IMR-90 (cell line): ENCODE measurements around the gene HCN3. TPM values are rescaled to one million over a fixed set of nuclear protein-coding genes. Genes with fewer than 3 reads are reported as not detected.
A peak's percentile ranks its signal among the peaks of the same experiment; 100 is the strongest.

Experiments
- ATAC-seq: fragments of 200-7000 bp; cut with Tn5 transposase; 2 replicates; pipeline ENCODE4 v1.9.1; 2020; ENCODE audit warnings: low read depth, mild to moderate bottlenecking, moderate library complexity
- BruUV-seq: library from RNA; stranded (reverse); fragments of 400-500 nt; replicated peaks from 2 replicates; lab custom pipeline; 2021; lab: Mats Ljungman, UMichigan
- CTCF ChIA-PET: fragments of 300-600 bp; formaldehyde crosslinking; extraction: SDS; loops from one replicate; lab custom pipeline; 2021; ENCODE audit warnings: antibody characterized with exemption; lab: Yijun Ruan, JAX
- POLR2A ChIA-PET: fragments of 300-600 bp; sonication (Branson Sonifier 250); formaldehyde crosslinking; loops from one replicate; lab custom pipeline; 2022; ENCODE audit warnings: antibody characterized with exemption; ENCODE audit not compliant: unreplicated experiment; lab: Charles Lee
- DNase-seq: peaks from one replicate; pipeline ENCODE4 v3.0.0; 2013
- H2AFZ ChIP-seq: replicated peaks from 2 replicates; pipeline ENCODE3; 2013; ENCODE audit warnings: low read length, mild to moderate bottlenecking; ENCODE audit not compliant: poor library complexity
- H2AK5ac ChIP-seq: 2 replicates; pipeline ENCODE4 v1.6.1; 2013; ENCODE audit warnings: low read depth, low read length, inconsistent platforms
- H2AK9ac ChIP-seq: replicated peaks from 2 replicates; pipeline ENCODE3; 2013; ENCODE audit warnings: mild to moderate bottlenecking, low read depth, low read length, moderate library complexity; ENCODE audit not compliant: poor library complexity
- H2BK120ac ChIP-seq: 2 replicates; pipeline ENCODE4 v1.6.1; 2013; ENCODE audit warnings: low read depth, low read length, inconsistent platforms
- H2BK15ac ChIP-seq: 3 replicates; pipeline ENCODE4 v1.6.1; 2013; ENCODE audit warnings: low read depth, low read length, inconsistent platforms
- H2BK20ac ChIP-seq: 2 replicates; pipeline ENCODE4 v1.6.1; 2013; ENCODE audit warnings: low read depth, mild to moderate bottlenecking, inconsistent platforms, low read length, moderate library complexity
- H2BK5ac ChIP-seq: 2 replicates; pipeline ENCODE4 v1.6.1; 2013; ENCODE audit warnings: mild to moderate bottlenecking, low read depth, low read length, inconsistent platforms; ENCODE audit not compliant: poor library complexity, severe bottlenecking
- H3K14ac ChIP-seq: replicated peaks from 2 replicates; pipeline ENCODE4 v1.6.1; 2013; ENCODE audit warnings: low read depth, low read length, inconsistent platforms
- H3K18ac ChIP-seq: 2 replicates; pipeline ENCODE4 v1.6.1; 2013; ENCODE audit warnings: low read depth, low read length, control low read depth
- H3K23ac ChIP-seq: 2 replicates; pipeline ENCODE4 v1.6.1; 2013; ENCODE audit warnings: low read depth, low read length, inconsistent platforms
- H3K27ac ChIP-seq: 2 replicates; pipeline ENCODE4 v1.5.1; 2013; ENCODE audit warnings: mild to moderate bottlenecking, control low read depth, low read length; ENCODE audit not compliant: insufficient read depth
- H3K27me3 ChIP-seq: 2 replicates; pipeline ENCODE4 v1.6.1; 2013; ENCODE audit warnings: low read length; ENCODE audit not compliant: control insufficient read depth, insufficient read depth
- H3K36me3 ChIP-seq: 2 replicates; pipeline ENCODE4 v1.6.1; 2013; ENCODE audit warnings: low read length, mixed read lengths; ENCODE audit not compliant: control insufficient read depth, insufficient read depth
- H3K4ac ChIP-seq: 2 replicates; pipeline ENCODE4 v1.6.1; 2013; ENCODE audit warnings: low read depth, low read length, inconsistent platforms
- H3K4me1 ChIP-seq: 2 replicates; pipeline ENCODE4 v1.6.1; 2013; ENCODE audit warnings: low read length, mixed read lengths; ENCODE audit not compliant: control insufficient read depth, insufficient read depth
- H3K4me2 ChIP-seq: 2 replicates; pipeline ENCODE4 v1.6.1; 2013; ENCODE audit warnings: low read depth, mild to moderate bottlenecking, control low read depth, low read length, moderate library complexity
- H3K4me3 ChIP-seq: 2 replicates; pipeline ENCODE4 v1.5.1; 2013; ENCODE audit warnings: low read depth, mild to moderate bottlenecking, control low read depth, low read length, moderate library complexity; ENCODE audit not compliant: insufficient read depth
- H3K56ac ChIP-seq: 2 replicates; pipeline ENCODE4 v1.6.1; 2013; ENCODE audit warnings: low read length, inconsistent platforms; ENCODE audit not compliant: insufficient read depth; ENCODE audit errors: extremely low read depth
- H3K79me1 ChIP-seq, 2 experiments: 2 replicates each; pipeline ENCODE4 v1.6.1; 2013; ENCODE audit warnings: low read length in 2 of 2, inconsistent platforms in 1 of 2, low read depth in 1 of 2
- H3K9ac ChIP-seq: 2 replicates; pipeline ENCODE4 v1.6.1; 2013; ENCODE audit warnings: low read depth, low read length, control low read depth
- H3K9me1 ChIP-seq: 2 replicates; pipeline ENCODE4 v1.6.1; 2013; ENCODE audit warnings: low read length, inconsistent platforms; ENCODE audit not compliant: insufficient read depth
- H3K9me3 ChIP-seq: 2 replicates; pipeline ENCODE4 v1.6.1; 2013; ENCODE audit warnings: low read length; ENCODE audit not compliant: control insufficient read depth, insufficient read depth
- H4K20me1 ChIP-seq: 2 replicates; pipeline ENCODE4 v1.6.1; 2013; ENCODE audit warnings: low read length, inconsistent platforms; ENCODE audit not compliant: insufficient read depth
- H4K5ac ChIP-seq: 2 replicates; pipeline ENCODE4 v1.6.1; 2013; ENCODE audit warnings: mild to moderate bottlenecking, low read depth, low read length, control low read depth
- H4K8ac ChIP-seq, 2 experiments: 2 replicates each; pipeline ENCODE4 v1.6.1; 2013; ENCODE audit warnings: low read depth in 2 of 2, low read length in 2 of 2, control low read depth in 1 of 2, inconsistent platforms in 1 of 2
- H4K91ac ChIP-seq: 2 replicates; pipeline ENCODE4 v1.6.1; 2013; ENCODE audit warnings: low read depth, low read length, inconsistent platforms; ENCODE audit not compliant: insufficient read depth
- BHLHE40 ChIP-seq: fragments of 150-350 bp; IDR thresholded peaks from 2 replicates; pipeline ENCODE4 v1.6.1; 2016; ENCODE audit warnings: mild to moderate bottlenecking, low read depth, low read length
- CEBPB ChIP-seq: IDR thresholded peaks from 2 replicates; pipeline ENCODE4 v1.6.1; 2012; ENCODE audit warnings: low read depth, low read length, improper control_type of control experiment
- CHD1 ChIP-seq: IDR thresholded peaks from 2 replicates; pipeline ENCODE4 v1.6.1; 2012; ENCODE audit warnings: low read depth, low read length, improper control_type of control experiment
- CTCF ChIP-seq: conservative IDR thresholded peaks from 2 replicates; pipeline ENCODE4 v1.5.1; 2012; ENCODE audit warnings: mild to moderate bottlenecking, low read depth, low read length, improper control_type of control experiment
- FOS ChIP-seq: fragments of 150-350 bp; IDR thresholded peaks from 2 replicates; pipeline ENCODE4 v1.6.1; 2016; ENCODE audit warnings: low read depth, low read length
- MAFK ChIP-seq: IDR thresholded peaks from 2 replicates; pipeline ENCODE4 v1.6.1; 2012; ENCODE audit warnings: low read depth, low read length, improper control_type of control experiment
- MAZ ChIP-seq: IDR thresholded peaks from 2 replicates; pipeline ENCODE4 v1.6.1; 2012; ENCODE audit warnings: low read depth, mild to moderate bottlenecking, low read length, improper control_type of control experiment, moderate library complexity, borderline replicate concordance
- MXI1 ChIP-seq: IDR thresholded peaks from 2 replicates; pipeline ENCODE4 v1.6.1; 2012; ENCODE audit warnings: low read depth, mild to moderate bottlenecking, low read length, moderate library complexity, borderline replicate concordance
- NFE2L2 ChIP-seq: fragments of 150-350 bp; IDR thresholded peaks from 2 replicates; pipeline ENCODE4 v1.6.1; 2016; ENCODE audit warnings: low read depth, mild to moderate bottlenecking, low read length
- POLR2A ChIP-seq: IDR thresholded peaks from 2 replicates; pipeline ENCODE4 v1.6.1; 2012; ENCODE audit warnings: mild to moderate bottlenecking, low read depth, low read length
- RAD21 ChIP-seq: IDR thresholded peaks from 2 replicates; pipeline ENCODE4 v1.6.1; 2012; ENCODE audit warnings: low read length, improper control_type of control experiment
- RCOR1 ChIP-seq: IDR thresholded peaks from 2 replicates; pipeline ENCODE4 v1.6.1; 2012; ENCODE audit warnings: mild to moderate bottlenecking, low read length, improper control_type of control experiment; ENCODE audit not compliant: insufficient replicate concordance
- RFX5 ChIP-seq: IDR thresholded peaks from 2 replicates; pipeline ENCODE4 v1.8.0; 2012; ENCODE audit warnings: low read depth, mild to moderate bottlenecking, low read length, moderate library complexity
- SMC3 ChIP-seq: fragments of 150-350 bp; IDR thresholded peaks from 2 replicates; pipeline ENCODE4 v1.6.1; 2016; ENCODE audit warnings: low read depth, mild to moderate bottlenecking, antibody characterized with exemption, low read length, moderate library complexity
- WGBS, 2 experiments: methylation state at CpG; one replicate each; pipeline versions ENCODE4 v1.1.5 to v1.1.7; 2013; ENCODE audit warnings: missing lambda C conversion rate in 2 of 2; ENCODE audit not compliant: insufficient read length in 1 of 2; ENCODE audit errors: extremely low coverage in 2 of 2; 5-methylcytosine and 5-hydroxymethylcytosine counted together
- dilution Hi-C: fragments of 300-500 bp; cut with HindIII; formaldehyde crosslinking; loops from one replicate; pipeline ENCODE4 v1.14.3; 2018; ENCODE audit warnings: low sequenced_read_pairs; ENCODE audit not compliant: unreplicated experiment
- in situ Hi-C: fragments of 300-500 bp; cut with MboI; formaldehyde crosslinking; loops from 3 replicates; pipeline ENCODE4 v1.14.3; 2019; ENCODE audit warnings: low sequenced_read_pairs, inconsistent platforms, mixed read lengths
- intact Hi-C: fragments of 100-400 bp; cut with micrococcal nuclease; formaldehyde crosslinking; loops from 2 replicates; pipeline ENCODE4 v1.10.0; 2022
- polyA plus RNA-seq, 3 experiments: library from polyadenylated mRNA; depleted of rRNA; stranded (reverse); fragments of >200 nt; gene quantifications; 2 replicates each; pipeline ENCODE4 v1.2.3, GENCODE V29; 2012; ENCODE audit warnings: low replicate concordance in 1 of 3
- total RNA-seq: library from RNA; depleted of rRNA; stranded (reverse); fragments of >200 nt; gene quantifications from 2 replicates; pipeline ENCODE4 v1.2.3, GENCODE V29; 2012
- TF ChIP-seq, protein P1 (sequence below): fragments of 150-350 bp; IDR thresholded peaks from 2 replicates; pipeline ENCODE4 v1.6.1; 2017; ENCODE audit warnings: mild to moderate bottlenecking, antibody characterized with exemption, low read length, low read depth
- TF ChIP-seq, protein P2 (sequence below): fragments of 150-350 bp; IDR thresholded peaks from 2 replicates; pipeline ENCODE4 v1.6.1; 2016; ENCODE audit warnings: low read depth, mild to moderate bottlenecking, low read length, moderate library complexity, borderline replicate concordance

HCN3 gene
- total and polyA plus RNA-seq, 2 of the 4 experiments (the other 2 are of a cell fraction), result 0.36 to 2.7 TPM

DNA sequence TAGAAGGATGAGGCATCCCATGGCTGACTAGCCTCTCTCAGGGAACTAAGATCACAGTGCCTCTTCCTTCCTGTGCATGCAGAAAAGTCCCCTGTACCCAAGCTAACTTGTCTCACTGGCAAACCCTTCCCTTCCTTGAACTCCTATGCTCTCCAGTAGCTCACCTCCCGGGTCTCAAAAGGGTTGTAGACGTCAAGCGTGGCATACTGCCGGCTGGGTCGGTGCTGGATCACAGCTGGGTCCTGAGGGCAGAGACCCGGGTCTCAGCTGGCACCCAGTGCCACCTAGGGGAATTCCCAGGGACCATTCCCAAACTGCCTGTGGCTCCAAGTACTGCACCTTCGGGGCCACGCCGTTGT is 15.8 kb upstream of the HCN3 start:
- peak overlapping the region; percentile 84 for H2AFZ ChIP-seq
- H2BK20ac ChIP-seq, result no peak overlapping the region
- H3K14ac ChIP-seq, result peak overlapping the region; percentile 81
- H3K18ac ChIP-seq, result no peak overlapping the region
- peak overlapping the region; percentile 70 for H3K27ac ChIP-seq
- intact Hi-C loops (loop anchor here (5.0 kb wide), 1 partner anchor 46 kb away; the partner anchor contains the start of gene FDPS), dilution Hi-C loops (no loop called here), in situ Hi-C loops (no loop called here)
- H2BK5ac ChIP-seq, result peak overlapping the region; percentile 62
- peak overlapping the region; percentile 77; the same call in 1 of the 2 replicates for H3K56ac ChIP-seq
- peak overlapping the region; percentile 65 for H3K4me3 ChIP-seq
- peak overlapping the region; percentile 22 to 72 for H4K8ac ChIP-seq
- peak overlapping the region; percentile 18 for H4K91ac ChIP-seq
- peak overlapping the region; percentile 83 for H3K4me2 ChIP-seq
- TF ChIP-seq RFX5, result no peak
- TF ChIP-seq RCOR1, result no peak
- no peak for TF ChIP-seq MAZ
- TF ChIP-seq SMC3, result no peak
- TF ChIP-seq MXI1, result no peak
- TF ChIP-seq RAD21, result no peak
- no peak for TF ChIP-seq MAFK
- TF ChIP-seq CEBPB, result no peak
- TF ChIP-seq POLR2A, result no peak
- TF ChIP-seq CHD1, result no peak
- TF ChIP-seq FOS, result no peak
- TF ChIP-seq BHLHE40, result no peak
- TF ChIP-seq CTCF, result no peak
- TF ChIP-seq, protein P1, sequence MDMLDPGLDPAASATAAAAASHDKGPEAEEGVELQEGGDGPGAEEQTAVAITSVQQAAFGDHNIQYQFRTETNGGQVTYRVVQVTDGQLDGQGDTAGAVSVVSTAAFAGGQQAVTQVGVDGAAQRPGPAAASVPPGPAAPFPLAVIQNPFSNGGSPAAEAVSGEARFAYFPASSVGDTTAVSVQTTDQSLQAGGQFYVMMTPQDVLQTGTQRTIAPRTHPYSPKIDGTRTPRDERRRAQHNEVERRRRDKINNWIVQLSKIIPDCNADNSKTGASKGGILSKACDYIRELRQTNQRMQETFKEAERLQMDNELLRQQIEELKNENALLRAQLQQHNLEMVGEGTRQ, result no peak
- TF ChIP-seq NFE2L2, result no peak
- TF ChIP-seq, protein P2, sequence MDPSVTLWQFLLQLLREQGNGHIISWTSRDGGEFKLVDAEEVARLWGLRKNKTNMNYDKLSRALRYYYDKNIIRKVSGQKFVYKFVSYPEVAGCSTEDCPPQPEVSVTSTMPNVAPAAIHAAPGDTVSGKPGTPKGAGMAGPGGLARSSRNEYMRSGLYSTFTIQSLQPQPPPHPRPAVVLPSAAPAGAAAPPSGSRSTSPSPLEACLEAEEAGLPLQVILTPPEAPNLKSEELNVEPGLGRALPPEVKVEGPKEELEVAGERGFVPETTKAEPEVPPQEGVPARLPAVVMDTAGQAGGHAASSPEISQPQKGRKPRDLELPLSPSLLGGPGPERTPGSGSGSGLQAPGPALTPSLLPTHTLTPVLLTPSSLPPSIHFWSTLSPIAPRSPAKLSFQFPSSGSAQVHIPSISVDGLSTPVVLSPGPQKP, result no peak
- H3K23ac ChIP-seq, result peak overlapping the region; percentile 91
- peak overlapping the region; percentile 74 for H3K9ac ChIP-seq
- no TSS peak for BruUV-seq
- no peak overlapping the region for H2BK15ac ChIP-seq
- POLR2A ChIA-PET, result interaction anchor here (0.5 kb wide), 1 partner anchor 20 kb away, joined by 4 read pairs; a partner anchor contains a TSS
- peak; percentile 15 for DNase-seq
- H4K20me1 ChIP-seq, result no peaks in the 10 kb centered on the region
- H2AK5ac ChIP-seq, result peak overlapping the region; percentile 33
- WGBS, 2 experiments, result 0% methylated on average over 3 of the region's 9 CpGs; no CpG with 5 or more reads in 1 of the 2 experiments
- peaks cover 4% of the 10 kb centered on the region; the same call in 1 of the 2 replicates for H3K9me1 ChIP-seq
- no peak overlapping the region for H2BK120ac ChIP-seq
- no peaks in the 10 kb centered on the region for H3K27me3 ChIP-seq
- H3K36me3 ChIP-seq, result peaks cover 36% of the 10 kb centered on the region
- H2AK9ac ChIP-seq, result peak overlapping the region; percentile 96
- peaks cover 2% of the 10 kb centered on the region for H3K4me1 ChIP-seq
- H4K5ac ChIP-seq, result peak overlapping the region; percentile 50
- H3K9me3 ChIP-seq, result no peaks in the 10 kb centered on the region
- H3K4ac ChIP-seq, result peak overlapping the region; percentile 81
- ATAC-seq, result no peak
- CTCF ChIA-PET, result interaction anchor here (0.6 to 1.3 kb wide), 2 partner anchors 11 to 1294 kb away, joined by 3 to 5 read pairs; no protein-coding TSS in a partner anchor
- peaks cover 15 to 30% of the 10 kb centered on the region in 2 experiments for H3K79me1 ChIP-seq
